Stimulated activated CD8-positive, alpha-beta memory T cell treated with anti-CD3 and anti-CD28 coated beads, Interleukin-15, amount 100 ng/mL, for 24 hours (primary cell): ENCODE measurements around the gene COQ8A.

Experiments used
- DNase-seq: peaks from one replicate; pipeline ENCODE4 v3.0.0-alpha.2; 2020; ENCODE audit warnings: low read depth

Gene COQ8A

GRCh38 chr1:226974544-226975258 lies 34.6 kb downstream of the COQ8A start:
- DNase-seq: no peak

- DNase-seq: no peak
Observed at GRCh38 chr1:226975259-226976250, 35.5 kb downstream of the COQ8A start.

- no peak for DNase-seq
Observed at GRCh38 chr1:226976276-226976977, 36.3 kb downstream of the COQ8A start.

GRCh38 chr1:226976978-226977642 lies 37.0 kb downstream of the COQ8A start:
- no peak for DNase-seq

- no peak for DNase-seq
Observed at GRCh38 chr1:226977643-226978431, 37.7 kb downstream of the COQ8A start.

GRCh38 chr1:226978432-226979114 lies 38.5 kb downstream of the COQ8A start:
- DNase-seq: no peak

GRCh38 chr1:226979115-226979516 lies 39.0 kb downstream of the COQ8A start:
- DNase-seq: no peak

- no peak for DNase-seq
Observed at GRCh38 chr1:226979517-226980121, 39.5 kb downstream of the COQ8A start.

GRCh38 chr1:226980122-226980560 lies 40.0 kb downstream of the COQ8A start:
- no peak for DNase-seq

GRCh38 chr1:226980565-226981385 lies 40.7 kb downstream of the COQ8A start:
- DNase-seq: no peak

GRCh38 chr1:226981386-226981817 lies 41.3 kb downstream of the COQ8A start:
- DNase-seq: no peak

- no peak for DNase-seq
Observed at GRCh38 chr1:226981838-226982237, 41.7 kb downstream of the COQ8A start.

GRCh38 chr1:226982451-226983177 lies 42.5 kb downstream of the COQ8A start:
- no peak for DNase-seq

GRCh38 chr1:226983247-226983991 lies 43.3 kb downstream of the COQ8A start:
- DNase-seq: no peak

GRCh38 chr1:226983992-226984364 lies 43.9 kb downstream of the COQ8A start:
- DNase-seq: no peak

- DNase-seq: no peak
Observed at GRCh38 chr1:226984521-226985238, 44.6 kb downstream of the COQ8A start.
